GM23248 (cell line): ENCODE data around the gene TMEM131.

Experiments used
- EZH2 ChIP-seq: fragments of 200-600 bp; sonication (generic); IDR thresholded peaks from 2 replicates; pipeline ENCODE4 v1.6.1; 2018; ENCODE audit warnings: antibody characterized with exemption, mild to moderate bottlenecking; ENCODE audit not compliant: insufficient read depth, poor library complexity, severe bottlenecking
- EZH2phosphoT487 ChIP-seq: fragments of 200-600 bp; sonication (generic); IDR thresholded peaks from 2 replicates; pipeline ENCODE4 v1.6.1; 2018; ENCODE audit warnings: antibody characterized with exemption, moderate library complexity, mild to moderate bottlenecking, low read depth; ENCODE audit not compliant: insufficient read depth

DNA sequence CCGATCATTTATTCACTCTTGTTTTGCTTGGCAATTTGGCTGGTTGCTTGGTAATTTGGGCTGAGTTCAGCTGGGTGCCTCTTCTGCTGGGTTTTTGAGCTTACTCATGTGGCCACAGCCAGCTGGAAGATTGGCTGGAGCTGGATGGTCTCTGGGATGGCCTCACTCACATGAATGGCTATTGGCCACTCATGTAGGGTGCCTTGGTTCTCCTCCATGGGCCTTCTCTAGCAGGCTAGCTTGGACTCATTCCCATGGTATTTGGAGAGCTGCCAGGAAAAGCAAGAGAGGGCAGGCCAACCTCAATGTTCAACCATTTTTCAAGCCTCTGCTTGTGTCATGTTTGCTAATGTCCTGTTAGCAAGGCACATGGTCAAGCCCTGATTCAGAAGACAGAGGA is 265.5 kb downstream of the TMEM131 start:
- TF ChIP-seq EZH2 (no peak), EZH2phosphoT487 (no peak)
